Measurements from ENCODE around the gene KMT2C.
"Not testable (repeated sequence)": the region's sequence is repeated elsewhere in the genome, so short reads cannot be mapped to it uniquely, and the experiment has no call there.

DNA sequence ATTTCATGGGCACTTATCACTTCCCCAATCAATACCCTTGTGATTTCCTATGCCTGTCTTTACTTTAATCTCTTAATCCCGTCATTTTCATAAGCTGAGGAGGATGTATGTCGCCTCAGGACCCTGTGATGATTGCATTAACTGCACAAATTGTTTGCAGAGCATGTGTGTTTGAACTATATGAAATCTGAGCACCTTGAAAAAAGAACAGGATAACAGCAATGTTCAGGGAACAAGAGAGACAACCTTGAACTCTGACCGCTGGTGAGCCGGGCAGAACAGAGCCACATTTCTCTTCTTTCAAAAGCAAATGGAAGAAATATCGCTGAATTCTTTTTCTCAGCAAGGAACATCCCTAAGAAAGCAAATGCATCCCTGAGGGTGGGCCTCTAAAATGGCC lies 84.1 kb downstream of the KMT2C start:
- TF ChIP-seq ZSCAN18 (tag by site-specific recombination; IDR thresholded peaks at IDR 0.05); ZBTB7A (tag by site-specific recombination; IDR thresholded peaks at IDR 0.05; ENCODE audit: low read depth); CTCF (tag by site-specific recombination; IDR thresholded peaks at IDR 0.05): not testable (repeated sequence)
